ENCODE data around the gene RNF186.

RNF186 gene

GRCh38 chr1:19776287-19776686 is 38.8 kb downstream of the RNF186 start:
- Histone ChIP-seq H3K36me3 (ENCODE audit: insufficient read depth) (no peaks in the 10 kb centered on the region; the same call in 1 of the 2 replicates), H3K4me3 (IDR thresholded peaks at IDR 0.05; ENCODE audit: insufficient read depth, low read depth, low read length) (no peak overlapping the region), H3K27ac (no peak overlapping the region), H3K27me3 (ENCODE audit: insufficient read depth, low read depth) (no peaks in the 10 kb centered on the region), H3K9ac (no peak overlapping the region), H3K4me2 (no peak overlapping the region), H3K79me2 (ENCODE audit: insufficient read depth, low read depth) (no peaks in the 10 kb centered on the region), H2AFZ (ENCODE audit: low read depth) (no peak overlapping the region), H3K4me1 (ENCODE audit: low read depth, poor library complexity, severe bottlenecking) (no peaks in the 10 kb centered on the region), H4K20me1 (ENCODE audit: insufficient read depth) (no peaks in the 10 kb centered on the region)
- no peak for TF ChIP-seq CTCF (conservative IDR thresholded peaks at IDR 0.05; ENCODE audit: low read depth, low read length)

GRCh38 chr1:19775831-19776230 is 39.3 kb downstream of the RNF186 start:
- Histone ChIP-seq H3K4me2 (no peak overlapping the region), H3K36me3 (ENCODE audit: insufficient read depth) (no peaks in the 10 kb centered on the region; the same call in 1 of the 2 replicates), H3K9ac (no peak overlapping the region), H3K4me1 (ENCODE audit: low read depth, poor library complexity, severe bottlenecking) (no peaks in the 10 kb centered on the region), H4K20me1 (ENCODE audit: insufficient read depth) (no peaks in the 10 kb centered on the region), H3K27ac (no peak overlapping the region), H3K4me3 (IDR thresholded peaks at IDR 0.05; ENCODE audit: insufficient read depth, low read depth, low read length) (no peak overlapping the region), H3K27me3 (ENCODE audit: insufficient read depth, low read depth) (no peaks in the 10 kb centered on the region), H3K79me2 (ENCODE audit: insufficient read depth, low read depth) (no peaks in the 10 kb centered on the region), H2AFZ (ENCODE audit: low read depth) (no peak overlapping the region)
- no peak for TF ChIP-seq CTCF (conservative IDR thresholded peaks at IDR 0.05; ENCODE audit: low read depth, low read length)

GRCh38 chr1:19775317-19775716 is 39.8 kb downstream of the RNF186 start:
- Histone ChIP-seq H2AFZ (ENCODE audit: low read depth) (no peak overlapping the region), H3K27me3 (ENCODE audit: insufficient read depth, low read depth) (no peaks in the 10 kb centered on the region), H4K20me1 (ENCODE audit: insufficient read depth) (no peaks in the 10 kb centered on the region), H3K27ac (no peak overlapping the region), H3K9ac (no peak overlapping the region), H3K4me1 (ENCODE audit: low read depth, poor library complexity, severe bottlenecking) (no peaks in the 10 kb centered on the region), H3K79me2 (ENCODE audit: insufficient read depth, low read depth) (no peaks in the 10 kb centered on the region), H3K36me3 (ENCODE audit: insufficient read depth) (no peaks in the 10 kb centered on the region; the same call in 1 of the 2 replicates), H3K4me3 (IDR thresholded peaks at IDR 0.05; ENCODE audit: insufficient read depth, low read depth, low read length) (no peak overlapping the region), H3K4me2 (no peak overlapping the region)
- TF ChIP-seq CTCF (conservative IDR thresholded peaks at IDR 0.05; ENCODE audit: low read depth, low read length) = no peak

GRCh38 chr1:19774180-19774785 is 40.8 kb downstream of the RNF186 start:
- no peak overlapping the region for H3K4me3 ChIP-seq (IDR thresholded peaks at IDR 0.05; ENCODE audit: insufficient read depth, low read depth, low read length)
- H2AFZ ChIP-seq (ENCODE audit: low read depth) = no peak overlapping the region
- H3K27me3 ChIP-seq (ENCODE audit: insufficient read depth, low read depth) = no peaks in the 10 kb centered on the region
- no peaks in the 10 kb centered on the region for H3K4me1 ChIP-seq (ENCODE audit: low read depth, poor library complexity, severe bottlenecking)
- no peak overlapping the region for H3K27ac ChIP-seq
- no peaks in the 10 kb centered on the region for H3K79me2 ChIP-seq (ENCODE audit: insufficient read depth, low read depth)
- H3K9ac ChIP-seq = no peak overlapping the region
- H3K4me2 ChIP-seq = no peak overlapping the region
- no peaks in the 10 kb centered on the region; the same call in 1 of the 2 replicates for H3K36me3 ChIP-seq (ENCODE audit: insufficient read depth)
- no peak for TF ChIP-seq CTCF (conservative IDR thresholded peaks at IDR 0.05; ENCODE audit: low read depth, low read length)
- no peaks in the 10 kb centered on the region for H4K20me1 ChIP-seq (ENCODE audit: insufficient read depth)

All from KMS-11 (cell line).